AG09319 (cell line): ENCODE data around the gene ALPL.

ENCODE experiments used
- DNase-seq: peaks from one replicate; pipeline ENCODE4 v3.0.0-alpha.2; 2010; ENCODE audit warnings: low read depth; ENCODE audit errors: extremely low read depth
- TF ChIP-seq, protein P1 (sequence below): IDR thresholded peaks from 2 replicates; pipeline ENCODE4 v1.5.1; 2011; ENCODE audit warnings: low read depth, mild to moderate bottlenecking, inconsistent platforms, low read length, moderate library complexity

ALPL gene

DNA sequence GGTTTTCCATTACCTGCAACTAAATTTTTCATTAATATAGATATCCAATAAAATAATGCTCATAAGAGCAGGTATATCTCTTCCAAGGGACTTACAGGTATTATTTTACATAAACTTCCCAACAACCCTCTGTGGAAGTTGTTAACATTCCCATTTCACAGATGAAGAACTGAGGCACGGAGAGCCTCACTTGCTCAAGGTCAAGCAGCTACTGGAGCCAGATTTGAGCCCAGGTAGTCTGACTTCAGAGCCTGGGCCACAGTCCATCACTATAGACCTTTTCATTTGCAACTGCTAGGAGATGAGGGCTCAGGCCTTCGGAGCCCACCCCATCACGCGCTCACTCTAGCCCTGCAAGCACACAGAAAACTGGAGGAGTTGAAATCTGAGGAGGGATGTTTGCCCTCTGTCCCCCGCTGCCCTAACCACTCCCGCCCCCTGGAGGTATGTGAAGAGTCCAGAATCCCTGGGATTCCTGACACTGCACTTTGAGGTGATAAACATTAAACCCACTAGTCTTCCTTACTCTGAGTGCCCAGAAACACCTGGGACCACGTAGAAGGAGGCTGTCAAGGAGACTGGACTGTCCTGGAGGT, 11.7 kb upstream of the ALPL start:
- no peak for DNase-seq
- TF ChIP-seq, protein P1, sequence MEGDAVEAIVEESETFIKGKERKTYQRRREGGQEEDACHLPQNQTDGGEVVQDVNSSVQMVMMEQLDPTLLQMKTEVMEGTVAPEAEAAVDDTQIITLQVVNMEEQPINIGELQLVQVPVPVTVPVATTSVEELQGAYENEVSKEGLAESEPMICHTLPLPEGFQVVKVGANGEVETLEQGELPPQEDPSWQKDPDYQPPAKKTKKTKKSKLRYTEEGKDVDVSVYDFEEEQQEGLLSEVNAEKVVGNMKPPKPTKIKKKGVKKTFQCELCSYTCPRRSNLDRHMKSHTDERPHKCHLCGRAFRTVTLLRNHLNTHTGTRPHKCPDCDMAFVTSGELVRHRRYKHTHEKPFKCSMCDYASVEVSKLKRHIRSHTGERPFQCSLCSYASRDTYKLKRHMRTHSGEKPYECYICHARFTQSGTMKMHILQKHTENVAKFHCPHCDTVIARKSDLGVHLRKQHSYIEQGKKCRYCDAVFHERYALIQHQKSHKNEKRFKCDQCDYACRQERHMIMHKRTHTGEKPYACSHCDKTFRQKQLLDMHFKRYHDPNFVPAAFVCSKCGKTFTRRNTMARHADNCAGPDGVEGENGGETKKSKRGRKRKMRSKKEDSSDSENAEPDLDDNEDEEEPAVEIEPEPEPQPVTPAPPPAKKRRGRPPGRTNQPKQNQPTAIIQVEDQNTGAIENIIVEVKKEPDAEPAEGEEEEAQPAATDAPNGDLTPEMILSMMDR, result no peak

DNA sequence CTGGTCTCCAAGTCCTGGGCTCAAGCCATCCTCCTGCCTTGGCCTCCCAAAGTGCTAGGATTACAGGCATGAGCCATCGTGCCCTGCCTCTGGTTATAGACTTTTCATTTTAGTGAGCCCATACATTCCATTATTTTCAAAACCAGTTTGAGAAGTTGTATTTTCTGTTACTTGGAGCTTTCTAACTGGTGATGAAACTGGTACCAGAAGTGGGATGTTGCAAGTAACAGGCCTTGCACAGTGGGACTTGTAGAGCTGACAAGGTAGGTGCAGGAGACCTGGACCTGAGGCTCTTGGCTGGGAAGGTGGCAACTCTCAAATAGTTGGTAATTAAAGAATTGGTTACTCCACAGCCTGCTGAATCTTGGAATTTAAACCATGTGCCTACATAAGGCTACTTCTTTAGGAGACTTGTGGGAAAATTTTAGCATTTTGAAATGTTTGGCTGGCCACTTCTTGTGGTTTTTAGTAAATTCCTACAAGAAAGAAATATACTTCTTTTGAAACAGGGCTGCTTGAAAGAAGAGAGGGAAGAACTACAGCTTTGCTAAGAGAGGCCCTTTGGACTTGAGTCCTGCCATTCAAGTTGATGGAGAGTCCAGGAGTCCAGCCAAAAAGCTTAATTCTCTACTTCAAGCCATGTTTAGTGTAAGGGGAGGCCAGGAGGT, 9.8 kb upstream of the ALPL start:
- DNase-seq, result no peak
- TF ChIP-seq, protein P1, result no peak

- TF ChIP-seq, protein P1, result no peak
- DNase-seq, result no peak
Observed at GRCh38 chr1:21503706-21504377, 5.4 kb upstream of the ALPL start.

DNA sequence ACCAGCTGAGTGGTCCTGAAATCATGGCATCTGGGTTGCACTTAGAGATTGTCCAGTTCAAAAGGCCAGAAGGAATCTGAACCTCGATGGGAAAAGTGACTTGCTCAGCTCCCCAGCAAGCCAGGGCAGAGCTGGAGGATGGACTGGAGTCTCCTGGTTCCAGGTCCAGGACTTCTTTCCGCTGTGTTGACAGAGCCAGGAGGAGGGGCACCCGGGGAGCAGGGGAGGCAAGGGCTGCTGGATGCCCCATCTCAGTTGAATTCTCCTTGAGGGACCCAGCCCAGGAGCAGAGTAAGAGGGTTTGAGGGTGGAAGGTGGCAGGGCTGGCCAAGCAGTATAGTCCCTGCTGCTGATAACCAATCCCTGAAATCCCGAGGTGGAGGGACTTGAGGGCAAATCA, 2.4 kb upstream of the ALPL start:
- TF ChIP-seq, protein P1, result no peak
- DNase-seq, result no peak

- TF ChIP-seq, protein P1, result no peak
- DNase-seq, result no peak
Observed at GRCh38 chr1:21507511-21508270, 1.5 kb upstream of the ALPL start.

DNA sequence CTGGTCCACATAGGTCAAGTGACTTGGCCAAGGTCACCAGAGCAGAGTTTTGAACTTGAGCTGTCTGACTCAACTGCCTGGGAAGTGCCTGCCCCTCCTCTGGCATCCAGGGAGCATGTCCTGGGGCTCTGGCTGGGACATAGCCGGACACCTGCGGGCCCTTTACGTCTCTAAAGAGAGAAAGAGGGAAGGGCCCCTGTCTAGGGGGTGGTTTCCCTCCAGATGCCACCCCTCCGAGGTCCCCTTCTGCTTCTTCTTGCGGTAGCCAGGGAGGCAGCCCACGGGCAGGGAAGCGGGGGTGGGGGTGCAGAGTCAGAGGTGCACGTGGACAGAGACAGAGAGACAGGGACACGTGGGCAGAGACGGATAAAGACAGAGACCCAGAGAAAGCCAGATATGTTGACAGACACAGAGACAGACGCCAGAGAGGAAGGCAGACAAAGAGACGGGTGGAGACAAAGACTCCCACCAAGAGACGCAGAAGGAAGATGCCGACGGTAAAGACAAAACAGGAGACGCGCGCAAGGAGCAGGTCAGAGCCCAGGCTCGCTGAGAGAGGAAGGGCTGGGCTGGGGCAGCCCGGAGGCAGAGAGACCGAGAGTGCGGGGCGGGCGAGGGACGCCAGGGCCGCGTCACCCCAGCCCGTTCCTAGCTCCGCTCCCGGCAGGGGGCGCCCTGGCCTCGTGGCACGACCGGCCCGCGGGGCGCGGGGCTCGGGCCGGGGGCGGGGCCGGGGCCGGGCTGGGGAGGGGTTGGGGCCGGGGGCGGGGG, 458 bp upstream of the ALPL start:
- TF ChIP-seq, protein P1, result peak; percentile 50
- DNase-seq, result no peak
